ENCODE measurements around the gene LDHB.

GRCh38 chr12:21599143-21599999 is 58.3 kb downstream of the LDHB start:
- TF ChIP-seq CTCF (conservative IDR thresholded peaks at IDR 0.05; ENCODE audit: low read depth, low read length): no peak
- no peak for TF ChIP-seq EZH2 (IDR thresholded peaks at IDR 0.05; ENCODE audit: low read length, unreplicated experiment)
- TF ChIP-seq EZH2phosphoT487 (IDR thresholded peaks at IDR 0.05; ENCODE audit: borderline replicate concordance, low read length): no peak
